ENCODE data around the gene ZNF334.
A peak's percentile ranks its signal among the peaks of the same experiment; 100 is the strongest.

The ZNF334 gene

GRCh38 chr20:46545827-46546138, 32.4 kb upstream of the ZNF334 start:
- no peak for DNase-seq (ENCODE audit: low read depth)
- no peak for TF ChIP-seq CTCF (conservative IDR thresholded peaks at IDR 0.05; ENCODE audit: low read depth, low read length)
- no peak overlapping the region for H3K4me3 ChIP-seq (ENCODE audit: low read length)

- no peak overlapping the region for H3K4me3 ChIP-seq (ENCODE audit: low read length)
- TF ChIP-seq CTCF (conservative IDR thresholded peaks at IDR 0.05; ENCODE audit: low read depth, low read length): no peak
- no peak for DNase-seq (ENCODE audit: low read depth)
Measured at GRCh38 chr20:46545077-46545826, 31.9 kb upstream of the ZNF334 start.

GRCh38 chr20:46544576-46544975, 31.2 kb upstream of the ZNF334 start:
- H3K4me3 ChIP-seq (ENCODE audit: low read length): no peak overlapping the region
- TF ChIP-seq CTCF (conservative IDR thresholded peaks at IDR 0.05; ENCODE audit: low read depth, low read length): no peak
- DNase-seq (ENCODE audit: low read depth): no peak

- no peak for DNase-seq (ENCODE audit: low read depth)
- H3K4me3 ChIP-seq (ENCODE audit: low read length): no peak overlapping the region
- TF ChIP-seq CTCF (conservative IDR thresholded peaks at IDR 0.05; ENCODE audit: low read depth, low read length): no peak
Measured at GRCh38 chr20:46543959-46544358, 30.6 kb upstream of the ZNF334 start.

GRCh38 chr20:46543033-46543432, 29.7 kb upstream of the ZNF334 start:
- no peak for DNase-seq (ENCODE audit: low read depth)
- no peak overlapping the region for H3K4me3 ChIP-seq (ENCODE audit: low read length)
- TF ChIP-seq CTCF (conservative IDR thresholded peaks at IDR 0.05; ENCODE audit: low read depth, low read length): no peak

- DNase-seq (ENCODE audit: low read depth): no peak
- no peak for TF ChIP-seq CTCF (conservative IDR thresholded peaks at IDR 0.05; ENCODE audit: low read depth, low read length)
- H3K4me3 ChIP-seq (ENCODE audit: low read length): no peak overlapping the region
Measured at GRCh38 chr20:46541229-46541935, 28.0 kb upstream of the ZNF334 start.

GRCh38 chr20:46539113-46539512, 25.8 kb upstream of the ZNF334 start:
- H3K4me3 ChIP-seq (ENCODE audit: low read length): no peak overlapping the region
- peak; percentile 34 for TF ChIP-seq CTCF (conservative IDR thresholded peaks at IDR 0.05; ENCODE audit: low read depth, low read length)
- DNase-seq (ENCODE audit: low read depth): no peak
